Inferior parietal cortex (tissue), 1 donor: ENCODE results near the gene IL3RA.
"Not testable (repeated sequence)": the region's sequence is repeated elsewhere in the genome, so short reads cannot be mapped to it uniquely, and the experiment has no call there.

Source experiments
- DNase-seq: peaks from one replicate; pipeline ENCODE4 v3.0.0-alpha.2; 2016; ENCODE audit errors: extremely low spot score

The IL3RA gene

GRCh38 chrX:1423215-1423614 is 86.6 kb downstream of the IL3RA start:
- no peak for DNase-seq

- DNase-seq: no peak
These were observed 87.7 kb downstream of the IL3RA start for GRCh38 chrX:1424147-1424851.

- no peak for DNase-seq
These were observed 88.8 kb downstream of the IL3RA start for GRCh38 chrX:1425381-1425780.

- DNase-seq: not testable (repeated sequence)
These were observed 89.7 kb downstream of the IL3RA start for GRCh38 chrX:1426321-1426720.

GRCh38 chrX:1427756-1428155 is 91.2 kb downstream of the IL3RA start:
- no peak for DNase-seq

- no peak for DNase-seq
These were observed 93.9 kb downstream of the IL3RA start for GRCh38 chrX:1430451-1430850.
